ENCODE results near the gene COG7.

Gene COG7

DNA sequence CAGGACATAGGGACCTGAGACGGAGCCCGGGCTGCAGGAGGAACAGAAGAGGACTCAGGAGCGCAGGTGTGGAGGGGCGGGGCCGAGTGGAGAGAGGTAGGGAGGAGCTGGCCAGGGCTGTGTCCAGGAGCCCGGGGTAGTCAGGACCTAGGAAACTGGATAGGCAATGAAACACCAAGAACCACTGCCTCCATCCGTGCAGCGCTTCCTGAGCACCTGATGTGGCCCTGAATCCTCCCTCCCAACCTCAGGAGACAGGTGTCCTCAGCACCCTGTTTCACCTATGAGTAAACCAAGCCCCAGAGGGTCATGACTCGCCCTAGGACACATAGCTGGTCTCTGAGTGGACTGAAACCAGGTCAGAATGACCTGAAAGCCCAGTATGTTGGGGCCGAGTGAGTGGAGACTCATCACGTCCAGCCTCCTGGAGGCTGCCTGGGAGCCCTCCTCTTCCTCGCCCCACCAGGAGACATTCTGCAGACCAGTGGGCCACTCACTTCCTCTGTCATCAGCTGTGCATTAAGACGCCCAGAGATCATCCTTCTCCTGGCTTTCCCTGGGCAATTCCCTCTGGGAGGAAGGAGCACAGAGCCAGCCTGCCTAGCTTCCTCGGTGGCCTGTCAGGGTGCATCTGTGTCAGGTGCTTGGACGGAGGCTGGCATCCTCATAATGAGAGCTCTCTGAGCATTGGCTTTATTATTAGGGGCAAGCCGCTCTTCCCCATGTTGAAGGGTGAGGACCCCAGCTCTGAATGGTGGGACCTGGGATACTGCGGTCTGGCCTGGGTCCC lies 78.1 kb downstream of the COG7 start:
- Histone ChIP-seq H3K27me3 (ENCODE audit: insufficient read depth, low read depth) (no peaks in the 10 kb centered on the region), H3K4me3 (IDR thresholded peaks at IDR 0.05; ENCODE audit: insufficient read depth, low read depth, low read length) (no peak overlapping the region), H4K20me1 (ENCODE audit: insufficient read depth) (no peaks in the 10 kb centered on the region), H3K27ac (no peak overlapping the region), H3K4me2 (no peak overlapping the region), H3K9ac (no peak overlapping the region), H3K4me1 (ENCODE audit: low read depth, poor library complexity, severe bottlenecking) (peaks cover 9% of the 10 kb centered on the region), H3K36me3 (ENCODE audit: insufficient read depth) (no peaks in the 10 kb centered on the region), H3K79me2 (ENCODE audit: insufficient read depth, low read depth) (no peaks in the 10 kb centered on the region), H2AFZ (ENCODE audit: low read depth) (no peak overlapping the region)
- no peak for TF ChIP-seq CTCF (conservative IDR thresholded peaks at IDR 0.05; ENCODE audit: low read depth, low read length)

DNA sequence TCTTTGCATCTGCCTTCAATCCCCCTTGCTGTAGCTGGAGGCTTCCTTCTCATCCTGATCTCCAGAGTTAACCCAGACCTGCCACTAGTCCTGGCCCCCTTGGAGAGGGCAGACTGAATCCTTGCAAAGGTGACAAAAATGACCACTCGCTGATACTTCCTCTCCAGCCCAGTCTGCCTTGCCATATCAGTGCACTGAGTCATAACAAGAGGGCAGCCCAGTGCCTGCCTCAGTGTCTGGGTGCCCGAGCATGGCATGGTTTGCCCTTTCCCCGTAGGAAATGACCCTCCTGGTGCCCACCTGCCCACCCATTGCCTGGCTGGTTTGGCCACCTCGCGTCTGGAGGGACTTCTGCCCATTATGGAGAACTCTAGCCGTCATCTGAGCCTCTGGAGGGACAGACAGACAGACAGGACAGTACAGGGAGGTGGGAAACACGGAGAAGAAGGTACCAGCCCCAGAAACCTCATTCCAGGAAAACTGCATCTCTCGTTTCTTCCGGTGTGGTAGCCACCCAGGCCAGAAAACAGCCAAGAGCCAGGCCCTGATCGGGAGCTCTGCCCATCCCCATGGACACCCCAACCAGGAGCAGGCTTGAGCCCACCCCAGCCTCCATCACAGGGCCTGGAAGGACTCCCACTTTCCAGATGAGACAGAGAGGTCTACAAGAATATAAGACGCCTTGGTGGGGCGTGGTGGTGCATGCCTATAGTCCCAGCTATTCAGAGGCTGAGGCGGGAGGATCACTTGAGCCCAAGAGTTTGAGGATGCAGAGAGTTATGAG lies 79.4 kb downstream of the COG7 start:
- Histone ChIP-seq H4K20me1 (ENCODE audit: insufficient read depth) (no peaks in the 10 kb centered on the region), H3K36me3 (ENCODE audit: insufficient read depth) (no peaks in the 10 kb centered on the region), H3K79me2 (ENCODE audit: insufficient read depth, low read depth) (no peaks in the 10 kb centered on the region), H3K27me3 (ENCODE audit: insufficient read depth, low read depth) (no peaks in the 10 kb centered on the region), H2AFZ (ENCODE audit: low read depth) (no peak overlapping the region), H3K4me2 (no peak overlapping the region), H3K4me3 (IDR thresholded peaks at IDR 0.05; ENCODE audit: insufficient read depth, low read depth, low read length) (no peak overlapping the region), H3K9ac (no peak overlapping the region), H3K27ac (no peak overlapping the region), H3K4me1 (ENCODE audit: low read depth, poor library complexity, severe bottlenecking) (peaks cover 20% of the 10 kb centered on the region)
- TF ChIP-seq CTCF (conservative IDR thresholded peaks at IDR 0.05; ENCODE audit: low read depth, low read length), result no peak

DNA sequence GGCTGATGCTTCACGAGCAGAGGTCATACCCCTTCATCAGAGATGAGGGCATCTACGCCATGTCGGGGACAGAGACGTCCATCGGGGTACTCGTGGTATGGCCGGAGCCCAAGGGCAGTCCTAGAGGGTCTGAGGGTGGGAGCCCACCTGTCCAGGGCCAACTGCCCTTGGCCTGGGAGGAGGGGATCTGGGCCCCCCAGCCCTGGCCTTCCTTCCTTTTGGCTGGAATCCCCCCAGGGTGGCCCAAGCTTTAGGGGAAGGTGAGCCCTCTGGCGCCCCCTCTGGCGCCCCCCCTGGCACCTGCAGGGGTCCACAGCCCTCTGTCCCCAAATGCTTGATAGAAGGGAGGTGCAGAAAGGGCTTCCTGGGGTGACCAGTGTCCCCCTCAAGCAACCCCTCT lies 81.6 kb downstream of the COG7 start:
- H3K27me3 ChIP-seq (ENCODE audit: insufficient read depth, low read depth), result no peaks in the 10 kb centered on the region
- H3K79me2 ChIP-seq (ENCODE audit: insufficient read depth, low read depth), result no peaks in the 10 kb centered on the region
- peak; percentile 26; the same call in 1 of the 2 replicates for TF ChIP-seq CTCF (conservative IDR thresholded peaks at IDR 0.05; ENCODE audit: low read depth, low read length)
- no peaks in the 10 kb centered on the region for H4K20me1 ChIP-seq (ENCODE audit: insufficient read depth)
- H2AFZ ChIP-seq (ENCODE audit: low read depth), result no peak overlapping the region
- no peaks in the 10 kb centered on the region for H3K36me3 ChIP-seq (ENCODE audit: insufficient read depth)
- H3K4me2 ChIP-seq, result no peak overlapping the region
- H3K4me1 ChIP-seq (ENCODE audit: low read depth, poor library complexity, severe bottlenecking), result peaks cover 39% of the 10 kb centered on the region
- no peak overlapping the region for H3K27ac ChIP-seq
- H3K4me3 ChIP-seq (IDR thresholded peaks at IDR 0.05; ENCODE audit: insufficient read depth, low read depth, low read length), result no peak overlapping the region
- no peak overlapping the region for H3K9ac ChIP-seq

DNA sequence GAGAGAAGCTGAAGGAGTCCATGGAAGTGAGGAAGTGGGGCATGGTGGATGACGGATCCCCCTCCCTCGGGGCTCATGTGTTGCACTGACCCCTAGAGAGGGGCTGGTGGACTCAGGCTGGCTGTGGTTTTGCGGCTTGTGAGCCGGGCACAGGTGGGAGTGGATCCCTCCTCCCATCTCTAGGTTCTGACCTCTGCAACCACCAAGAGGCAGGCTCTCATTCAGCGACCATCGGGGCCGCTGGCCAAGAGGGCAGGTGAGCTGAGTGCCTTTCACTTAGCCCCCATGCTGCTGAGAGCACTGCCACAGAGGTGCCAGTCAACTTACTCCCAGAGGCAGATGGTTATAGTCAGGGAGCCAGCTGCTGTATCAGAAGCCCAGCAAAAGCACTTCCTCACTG lies 83.6 kb downstream of the COG7 start:
- no peaks in the 10 kb centered on the region for H3K27me3 ChIP-seq (ENCODE audit: insufficient read depth, low read depth)
- H3K27ac ChIP-seq, result no peak overlapping the region
- H3K4me1 ChIP-seq (ENCODE audit: low read depth, poor library complexity, severe bottlenecking), result peaks cover 58% of the 10 kb centered on the region
- H3K4me2 ChIP-seq, result no peak overlapping the region
- no peaks in the 10 kb centered on the region for H3K79me2 ChIP-seq (ENCODE audit: insufficient read depth, low read depth)
- H2AFZ ChIP-seq (ENCODE audit: low read depth), result no peak overlapping the region
- no peak overlapping the region for H3K4me3 ChIP-seq (IDR thresholded peaks at IDR 0.05; ENCODE audit: insufficient read depth, low read depth, low read length)
- no peaks in the 10 kb centered on the region for H4K20me1 ChIP-seq (ENCODE audit: insufficient read depth)
- TF ChIP-seq CTCF (conservative IDR thresholded peaks at IDR 0.05; ENCODE audit: low read depth, low read length), result no peak
- H3K36me3 ChIP-seq (ENCODE audit: insufficient read depth), result no peaks in the 10 kb centered on the region
- no peak overlapping the region for H3K9ac ChIP-seq
